Breast epithelium (tissue), 3 donors: ENCODE data around the gene POLD4.

Experiments used
- POLR2A ChIP-seq: fragments of 450-650 bp; IDR thresholded peaks from one replicate; pipeline ENCODE4 v1.6.1; 2016; ENCODE audit warnings: antibody characterized with exemption, mild to moderate bottlenecking, moderate library complexity
- POLR2AphosphoS5 ChIP-seq, 3 donors: sonication (generic); formaldehyde crosslinking; IDR thresholded peaks; one replicate each; pipeline ENCODE4 v1.6.1; 2017; ENCODE audit warnings: antibody characterized with exemption in 3 of 3
- TF ChIP-seq, protein P1 (sequence below), 3 donors: fragments of 450-650 bp; IDR thresholded peaks; one replicate each; pipeline ENCODE4 v1.5.1; 2016 to 2017; ENCODE audit warnings: antibody characterized with exemption in 3 of 3, mild to moderate bottlenecking in 3 of 3, moderate library complexity in 3 of 3

DNA sequence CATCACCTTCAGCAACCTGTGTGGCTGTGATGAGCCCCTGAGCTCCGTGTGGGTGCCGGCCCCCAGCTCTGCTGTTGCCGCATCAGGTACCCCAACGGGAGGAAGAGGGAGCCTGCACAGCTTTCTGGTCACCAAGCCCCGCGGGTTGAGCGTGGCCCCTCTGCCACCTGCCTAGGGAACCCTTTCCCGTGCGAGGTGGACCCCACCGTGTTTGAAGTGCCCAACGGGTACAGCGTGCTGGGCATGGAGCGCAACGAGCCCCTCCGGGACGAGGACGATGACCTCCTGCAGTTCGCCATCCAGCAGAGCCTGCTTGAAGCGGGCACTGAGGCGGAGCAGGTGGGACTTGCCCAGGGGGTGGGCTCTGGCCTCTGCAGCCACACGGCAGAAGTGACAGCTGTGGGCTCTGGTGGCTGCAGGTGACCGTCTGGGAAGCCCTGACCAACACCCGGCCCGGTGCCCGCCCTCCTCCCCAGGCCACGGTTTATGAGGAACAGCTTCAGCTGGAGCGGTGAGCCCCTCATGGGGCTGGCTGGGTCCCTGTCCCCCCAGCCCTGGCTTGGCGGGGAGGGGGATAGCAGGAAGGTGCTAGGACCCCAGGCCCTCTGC lies 51.9 kb downstream of the POLD4 start:
- TF ChIP-seq POLR2AphosphoS5 (IDR thresholded peaks at IDR 0.05), result no peak
- TF ChIP-seq, protein P1, sequence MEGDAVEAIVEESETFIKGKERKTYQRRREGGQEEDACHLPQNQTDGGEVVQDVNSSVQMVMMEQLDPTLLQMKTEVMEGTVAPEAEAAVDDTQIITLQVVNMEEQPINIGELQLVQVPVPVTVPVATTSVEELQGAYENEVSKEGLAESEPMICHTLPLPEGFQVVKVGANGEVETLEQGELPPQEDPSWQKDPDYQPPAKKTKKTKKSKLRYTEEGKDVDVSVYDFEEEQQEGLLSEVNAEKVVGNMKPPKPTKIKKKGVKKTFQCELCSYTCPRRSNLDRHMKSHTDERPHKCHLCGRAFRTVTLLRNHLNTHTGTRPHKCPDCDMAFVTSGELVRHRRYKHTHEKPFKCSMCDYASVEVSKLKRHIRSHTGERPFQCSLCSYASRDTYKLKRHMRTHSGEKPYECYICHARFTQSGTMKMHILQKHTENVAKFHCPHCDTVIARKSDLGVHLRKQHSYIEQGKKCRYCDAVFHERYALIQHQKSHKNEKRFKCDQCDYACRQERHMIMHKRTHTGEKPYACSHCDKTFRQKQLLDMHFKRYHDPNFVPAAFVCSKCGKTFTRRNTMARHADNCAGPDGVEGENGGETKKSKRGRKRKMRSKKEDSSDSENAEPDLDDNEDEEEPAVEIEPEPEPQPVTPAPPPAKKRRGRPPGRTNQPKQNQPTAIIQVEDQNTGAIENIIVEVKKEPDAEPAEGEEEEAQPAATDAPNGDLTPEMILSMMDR (IDR thresholded peaks at IDR 0.05), result no peak
- TF ChIP-seq POLR2A, result no peak
